Stomach smooth muscle (tissue), 2 donors: Measurements from ENCODE around the gene LRRN2.

Experiments used
- H3K27ac ChIP-seq: one replicate; pipeline ENCODE4 v1.7.0; 2013; ENCODE audit warnings: mild to moderate bottlenecking, low read length, inconsistent platforms
- H3K27me3 ChIP-seq, 2 donors: one replicate each; pipeline ENCODE4 v1.7.0; 2013; ENCODE audit warnings: low read length in 2 of 2; ENCODE audit not compliant: insufficient read depth in 2 of 2, control insufficient read depth in 1 of 2
- H3K36me3 ChIP-seq, 2 donors: one replicate each; pipeline ENCODE4 v1.7.0; 2013; ENCODE audit warnings: low read length in 2 of 2; ENCODE audit not compliant: control insufficient read depth in 2 of 2, insufficient read depth in 2 of 2
- H3K4me1 ChIP-seq: one replicate; pipeline ENCODE4 v1.7.0; 2013; ENCODE audit warnings: low read length; ENCODE audit not compliant: control insufficient read depth, insufficient read depth
- H3K4me3 ChIP-seq, 2 donors: one replicate each; pipeline ENCODE4 v1.7.0; 2013; ENCODE audit warnings: low read length in 2 of 2
- H3K9ac ChIP-seq, 2 donors: one replicate each; pipeline ENCODE4 v1.7.0; 2013; ENCODE audit warnings: low read length in 2 of 2, mild to moderate bottlenecking in 1 of 2
- H3K9me3 ChIP-seq, 2 donors: one replicate each; pipeline ENCODE4 v1.7.0; 2013; ENCODE audit warnings: low read length in 2 of 2; ENCODE audit not compliant: control insufficient read depth in 2 of 2
- donor health status: healthy.
- donor health status: Pancreatic carcinoma.

The LRRN2 gene

DNA sequence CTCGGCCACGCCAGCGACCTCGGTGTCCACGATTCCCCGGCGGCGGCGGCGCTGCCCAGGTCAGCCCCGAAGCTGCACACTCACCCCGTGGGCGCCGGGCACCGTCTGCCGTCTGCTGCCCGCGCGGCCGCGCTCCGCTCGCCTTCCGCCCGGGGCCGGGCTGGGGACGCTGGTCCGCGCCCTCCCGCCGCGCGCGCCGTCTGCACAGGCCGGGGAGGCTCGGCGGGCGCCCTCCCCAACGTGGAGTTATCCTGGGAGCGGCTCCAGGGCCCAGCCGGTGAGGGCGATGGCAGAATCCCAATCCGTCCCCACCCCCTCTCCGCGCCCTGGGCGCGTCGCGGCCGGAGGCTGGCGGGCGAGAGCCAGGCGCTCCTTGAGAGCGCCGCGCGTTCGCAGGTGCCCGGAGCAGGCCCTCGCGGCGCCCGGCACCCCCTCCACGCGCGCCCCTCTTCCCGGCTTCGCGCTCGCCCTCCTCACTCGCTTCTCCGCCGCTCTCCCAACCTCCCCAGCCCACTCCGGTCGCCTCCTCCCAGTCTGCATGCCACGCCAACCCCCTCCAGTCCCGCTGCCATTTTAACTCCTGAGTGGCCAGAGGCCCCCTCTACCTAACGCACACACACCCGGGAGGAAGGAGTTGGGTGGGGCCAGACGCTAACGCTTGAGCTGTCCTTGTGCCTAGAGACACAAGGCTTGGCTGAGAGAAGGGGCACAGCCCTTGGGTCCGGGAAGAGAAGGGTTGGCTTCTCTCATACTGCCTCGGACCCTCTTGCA is at the start of gene LRRN2:
LRRN2 (minus strand) TSS at position 503 of the 771 bp plus-strand sequence. CDS start 65,746 bp downstream, outside the sequence.
- Histone ChIP-seq H3K27ac (no peak within 1 kb of the TSS), H3K9ac (no peak within 1 kb of the TSS), H3K4me1 (peaks cover 19% of the 10 kb centered on the region), H3K9me3 (no peaks in the 10 kb centered on the region), H3K36me3 (no peaks in the 10 kb centered on the region), H3K27me3 (peaks cover 7 to 12% of the 10 kb centered on the region in 2 donors), H3K4me3 (peak within 1 kb of the TSS; percentile 33 to 76)

DNA sequence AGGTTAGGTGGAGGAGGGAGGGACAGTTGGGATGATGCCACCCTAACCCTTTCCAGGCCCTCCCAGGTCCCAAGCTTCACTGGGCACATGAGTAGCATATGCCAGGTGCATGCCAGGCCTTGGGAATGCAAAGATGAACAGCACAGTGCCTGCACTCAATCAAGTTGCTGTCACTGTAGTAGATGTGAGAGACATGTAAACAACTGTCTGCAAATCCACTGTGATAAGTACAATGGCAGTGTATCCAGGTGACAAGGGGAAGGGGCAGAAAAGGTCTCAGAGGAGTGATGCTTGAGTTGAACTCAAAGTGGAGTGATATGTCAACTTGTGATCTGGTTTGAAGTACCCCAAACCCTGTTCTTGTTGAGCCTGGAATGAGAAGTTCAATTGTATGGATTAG is 49.5 kb upstream of the LRRN2 start:
- Histone ChIP-seq H3K27ac (no peak overlapping the region), H3K27me3 (peaks cover 4 to 11% of the 10 kb centered on the region in 2 donors), H3K36me3 (no peaks in the 10 kb centered on the region), H3K9ac (no peak overlapping the region), H3K9me3 (no peaks in the 10 kb centered on the region), H3K4me1 (no peaks in the 10 kb centered on the region), H3K4me3 (no peak overlapping the region)

DNA sequence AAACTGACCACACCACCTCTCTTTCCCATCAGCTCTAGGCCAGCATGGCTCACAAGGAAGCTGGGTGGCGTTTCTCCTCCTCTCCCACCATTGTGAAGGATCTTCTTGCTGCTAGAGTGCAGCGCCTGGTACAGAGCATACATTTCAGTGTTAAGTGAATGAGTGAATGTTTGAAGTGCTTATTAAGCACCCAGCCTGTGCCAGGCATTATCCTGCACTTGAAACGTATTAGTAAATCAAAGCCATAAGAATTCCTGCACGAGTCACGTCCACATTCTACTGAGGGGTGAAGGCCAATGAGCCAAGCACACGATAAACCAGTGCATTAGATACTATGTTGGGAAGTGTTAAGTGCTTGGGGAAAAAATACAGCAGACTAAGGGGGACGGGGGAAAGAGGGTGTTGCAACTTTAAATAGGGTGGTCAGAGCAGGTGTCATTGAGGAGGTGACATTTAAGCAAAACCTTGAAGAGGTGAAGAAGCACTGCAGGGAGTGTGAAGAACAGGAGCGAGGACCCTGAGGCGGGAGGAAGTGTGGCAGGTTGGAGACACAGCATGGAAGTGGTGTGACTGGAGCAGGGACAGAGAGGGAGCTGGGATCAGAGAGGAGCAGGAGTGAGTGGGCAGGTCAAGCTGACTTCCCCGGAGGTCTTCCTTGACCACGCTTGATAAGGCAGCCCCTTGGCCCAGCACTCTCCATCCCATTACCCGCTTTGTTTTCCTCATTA is 48.5 kb upstream of the LRRN2 start:
- H3K4me3 ChIP-seq, result no peak overlapping the region
- no peaks in the 10 kb centered on the region for H3K36me3 ChIP-seq
- no peak overlapping the region for H3K9ac ChIP-seq
- no peak overlapping the region for H3K27ac ChIP-seq
- H3K27me3 ChIP-seq, result peaks cover 4 to 11% of the 10 kb centered on the region in 2 donors
- H3K4me1 ChIP-seq, result no peaks in the 10 kb centered on the region
- no peaks in the 10 kb centered on the region for H3K9me3 ChIP-seq

DNA sequence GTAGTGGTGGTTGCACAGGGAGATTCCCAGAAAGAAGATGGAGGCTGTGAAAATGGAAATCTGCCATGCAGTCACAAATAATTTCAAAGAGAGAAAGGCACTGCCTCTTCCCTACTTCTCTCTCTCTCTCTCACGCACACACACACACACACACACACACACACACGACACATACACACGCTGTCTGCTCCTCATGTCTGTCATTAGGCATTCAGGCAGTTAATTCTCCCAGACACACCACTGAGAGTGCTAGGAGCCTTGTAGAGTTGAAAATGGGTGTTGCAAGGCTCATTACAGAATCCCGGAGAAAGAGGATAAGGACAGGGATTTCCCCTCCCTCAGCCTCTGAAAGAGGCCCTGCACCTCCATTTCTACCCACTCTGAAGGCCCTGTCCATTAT is 47.8 kb upstream of the LRRN2 start:
- H3K4me1 ChIP-seq, result no peaks in the 10 kb centered on the region
- H3K9me3 ChIP-seq, result no peaks in the 10 kb centered on the region
- no peak overlapping the region for H3K9ac ChIP-seq
- no peaks in the 10 kb centered on the region for H3K36me3 ChIP-seq
- peaks cover 4 to 11% of the 10 kb centered on the region in 2 donors for H3K27me3 ChIP-seq
- H3K4me3 ChIP-seq, result no peak overlapping the region
- H3K27ac ChIP-seq, result no peak overlapping the region

DNA sequence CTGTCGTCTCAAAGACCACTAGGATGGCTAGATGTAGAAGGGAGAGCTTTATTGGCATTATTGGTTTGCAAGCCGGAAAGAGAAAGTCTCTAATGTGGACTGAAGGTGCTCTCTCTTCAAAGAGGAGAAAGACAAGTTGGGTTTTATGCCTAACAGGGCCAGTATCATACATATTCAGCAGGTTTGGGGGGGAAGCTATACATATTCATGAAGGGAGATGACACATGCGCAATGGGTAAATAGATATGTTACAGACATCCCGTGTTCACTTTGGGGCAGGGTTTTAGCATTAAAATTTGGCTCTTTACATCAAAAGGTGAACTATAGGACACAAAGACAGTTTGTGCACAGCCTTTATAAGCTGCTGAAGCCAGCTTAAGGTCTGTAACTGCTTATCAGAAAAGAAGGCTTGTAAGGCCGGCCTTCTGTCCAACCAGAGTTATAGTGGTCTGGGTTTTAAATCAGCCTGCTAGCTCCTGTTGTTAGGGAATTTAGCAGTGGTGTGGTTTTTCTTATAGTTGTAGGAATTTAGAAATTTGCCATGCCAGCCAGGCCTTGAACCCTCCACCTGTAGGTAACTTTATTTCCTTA is 46.5 kb upstream of the LRRN2 start:
- Histone ChIP-seq H3K9ac (no peak overlapping the region), H3K27ac (no peak overlapping the region), H3K4me1 (no peaks in the 10 kb centered on the region), H3K9me3 (no peaks in the 10 kb centered on the region), H3K4me3 (no peak overlapping the region), H3K27me3 (peaks cover 4 to 11% of the 10 kb centered on the region in 2 donors), H3K36me3 (no peaks in the 10 kb centered on the region)

DNA sequence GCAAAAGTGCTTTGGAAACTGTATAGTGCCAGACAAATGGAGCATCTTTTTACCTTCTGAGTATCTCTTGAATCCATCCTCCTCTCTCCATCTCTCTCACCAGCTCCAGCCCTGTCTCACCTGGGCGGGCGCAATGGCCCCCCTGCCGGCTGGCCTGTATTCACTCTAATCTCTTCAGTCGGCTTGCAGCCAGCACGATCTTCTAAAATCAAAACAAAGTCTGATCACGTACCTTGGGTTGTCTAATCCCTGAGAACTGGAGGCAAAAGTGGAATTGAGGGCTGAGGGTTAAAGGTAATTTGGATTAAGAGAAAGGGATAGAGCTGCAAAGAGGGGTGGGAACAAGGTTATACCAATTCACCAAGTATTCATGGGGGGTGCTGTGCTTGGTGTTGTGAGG is 46.0 kb upstream of the LRRN2 start:
- Histone ChIP-seq H3K9me3 (no peaks in the 10 kb centered on the region), H3K9ac (no peak overlapping the region), H3K4me1 (no peaks in the 10 kb centered on the region), H3K36me3 (no peaks in the 10 kb centered on the region), H3K27ac (no peak overlapping the region), H3K4me3 (no peak overlapping the region), H3K27me3 (peaks cover 4 to 11% of the 10 kb centered on the region in 2 donors)

DNA sequence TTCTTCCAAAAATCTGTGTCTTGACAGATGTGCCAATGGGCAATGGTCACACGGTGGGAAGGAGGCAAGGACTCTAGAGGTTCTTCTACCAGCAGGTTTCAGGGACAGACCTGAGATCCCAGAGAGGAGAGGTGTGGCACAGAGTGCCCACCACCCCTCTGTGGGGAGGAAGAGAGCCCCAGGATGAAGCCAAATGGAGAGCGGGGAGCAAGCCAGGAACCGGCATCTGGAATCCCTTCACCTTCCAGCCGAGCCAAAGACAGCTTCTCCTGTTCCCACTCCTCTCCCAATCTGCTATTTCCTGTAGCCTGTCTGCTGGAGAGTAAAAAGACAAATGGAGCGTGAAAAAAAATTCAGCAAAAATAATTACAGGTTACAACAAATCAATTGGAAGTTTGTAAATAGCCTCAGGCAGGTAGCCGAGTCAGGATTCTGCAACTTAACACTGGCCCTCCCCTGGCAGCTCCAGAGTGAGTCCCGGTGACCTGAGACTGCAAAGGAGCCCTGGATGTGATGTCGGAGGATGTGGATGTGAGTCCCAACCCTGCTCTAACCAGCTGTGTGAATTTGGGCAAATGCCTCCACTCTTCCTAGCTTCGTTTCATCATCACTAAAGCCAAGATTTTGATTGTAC is 45.4 kb upstream of the LRRN2 start:
- H3K27ac ChIP-seq, result no peak overlapping the region
- peaks cover 4 to 11% of the 10 kb centered on the region in 2 donors for H3K27me3 ChIP-seq
- no peak overlapping the region for H3K4me3 ChIP-seq
- no peaks in the 10 kb centered on the region for H3K9me3 ChIP-seq
- no peaks in the 10 kb centered on the region for H3K4me1 ChIP-seq
- no peak overlapping the region for H3K9ac ChIP-seq
- no peaks in the 10 kb centered on the region for H3K36me3 ChIP-seq

DNA sequence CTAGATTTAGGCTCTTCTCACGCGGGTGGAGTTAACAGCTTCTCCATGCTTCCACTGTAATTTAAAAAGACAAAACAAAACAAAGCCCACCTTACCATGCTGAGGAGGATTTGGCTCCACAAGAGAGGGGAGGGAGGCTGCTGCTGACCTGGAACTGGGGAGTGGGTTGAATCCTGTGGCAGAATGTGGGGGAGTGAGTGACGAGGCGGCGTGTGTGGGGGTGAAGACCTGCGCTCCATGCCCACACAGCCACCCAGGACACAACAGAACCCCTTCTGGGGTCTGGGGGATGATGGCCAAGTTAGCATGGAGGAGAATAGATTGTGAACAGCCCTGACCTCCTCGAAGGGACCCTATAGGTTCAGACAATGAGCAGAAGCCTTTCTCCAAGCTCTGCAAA is 44.0 kb upstream of the LRRN2 start:
- Histone ChIP-seq H3K27me3 (peaks cover 0 to 7% of the 10 kb centered on the region in 2 donors), H3K4me3 (no peak overlapping the region), H3K9me3 (no peaks in the 10 kb centered on the region), H3K9ac (no peak overlapping the region), H3K27ac (no peak overlapping the region), H3K36me3 (no peaks in the 10 kb centered on the region), H3K4me1 (no peaks in the 10 kb centered on the region)

DNA sequence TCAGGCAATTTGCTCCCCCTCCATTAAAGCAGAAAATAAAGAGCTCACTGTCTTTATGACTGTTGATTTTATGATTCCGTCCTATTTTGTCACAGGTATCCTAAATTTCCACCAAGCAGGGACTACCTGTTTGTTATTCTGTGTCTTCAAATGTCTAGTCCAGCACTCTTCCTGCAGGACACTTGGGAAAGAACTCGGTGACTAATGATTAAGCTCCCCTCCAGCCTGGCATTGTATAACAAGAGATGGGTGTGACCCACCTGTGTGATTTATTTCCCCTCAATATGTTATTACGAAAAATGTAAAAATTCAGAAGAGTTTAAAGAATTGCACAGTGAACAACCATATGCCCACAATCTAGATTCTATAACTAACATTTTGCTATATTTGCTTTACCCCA is 42.9 kb upstream of the LRRN2 start:
- Histone ChIP-seq H3K27me3 (peaks cover 0 to 5% of the 10 kb centered on the region in 2 donors), H3K4me3 (no peak overlapping the region), H3K9ac (no peak overlapping the region), H3K9me3 (no peaks in the 10 kb centered on the region), H3K4me1 (peaks cover under 1% of the 10 kb centered on the region), H3K27ac (no peak overlapping the region), H3K36me3 (no peaks in the 10 kb centered on the region)

DNA sequence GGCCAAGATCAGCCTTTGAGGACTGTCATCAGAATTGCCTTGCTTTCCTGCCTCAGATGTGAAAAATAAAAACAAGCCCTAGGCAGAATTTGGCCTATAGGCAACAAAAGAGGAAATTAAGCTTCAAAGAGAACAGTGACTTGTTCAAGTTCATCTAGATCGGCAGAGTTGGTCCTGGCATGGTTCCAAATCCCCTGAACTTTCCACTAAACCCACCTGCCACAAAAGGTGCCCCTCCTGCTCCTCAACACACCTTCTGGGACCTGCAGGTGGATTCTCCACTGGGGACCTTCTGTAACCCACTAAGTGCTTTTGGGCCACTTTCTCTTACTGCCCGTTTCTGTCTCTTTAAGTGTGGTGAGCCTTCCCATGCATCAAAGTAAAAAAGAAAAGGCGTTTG is 42.5 kb upstream of the LRRN2 start:
- Histone ChIP-seq H3K27ac (no peak overlapping the region), H3K27me3 (peaks cover 0 to 4% of the 10 kb centered on the region in 2 donors)

More for the DNA sequence above, 42.5 kb upstream of the LRRN2 start:
- Histone ChIP-seq H3K36me3 (no peaks in the 10 kb centered on the region), H3K9ac (no peak overlapping the region), H3K9me3 (no peaks in the 10 kb centered on the region), H3K4me1 (peaks cover 5% of the 10 kb centered on the region), H3K4me3 (no peak overlapping the region)
